AG09319 (cell line): ENCODE results near the gene CTNNA3.

Source experiments
- DNase-seq: peaks from one replicate; pipeline ENCODE4 v3.0.0-alpha.2; 2010; ENCODE audit warnings: low read depth; ENCODE audit errors: extremely low read depth
- TF ChIP-seq, protein P1 (sequence below): IDR thresholded peaks from 2 replicates; pipeline ENCODE4 v1.5.1; 2011; ENCODE audit warnings: low read depth, mild to moderate bottlenecking, inconsistent platforms, low read length, moderate library complexity

CTNNA3 gene

DNA sequence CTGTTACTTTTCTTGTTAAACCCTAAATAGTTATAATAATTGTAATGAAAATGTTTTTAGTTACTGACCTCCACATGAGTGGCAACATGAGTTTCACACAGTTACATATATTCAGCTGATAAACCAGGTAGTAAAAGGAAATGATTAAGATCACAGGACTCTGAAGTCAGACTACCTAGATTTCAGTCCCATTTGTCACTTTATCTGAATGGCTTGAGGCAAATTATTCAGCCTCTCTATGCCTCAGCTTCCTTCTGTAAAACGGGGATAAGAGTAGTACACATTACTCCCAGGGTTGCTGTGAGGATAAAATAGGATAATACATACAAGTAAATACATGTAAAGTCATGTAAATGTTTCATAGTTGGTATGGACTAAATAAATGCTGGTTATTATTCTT, 1024.4 kb downstream of the CTNNA3 start:
- DNase-seq = no peak

DNA sequence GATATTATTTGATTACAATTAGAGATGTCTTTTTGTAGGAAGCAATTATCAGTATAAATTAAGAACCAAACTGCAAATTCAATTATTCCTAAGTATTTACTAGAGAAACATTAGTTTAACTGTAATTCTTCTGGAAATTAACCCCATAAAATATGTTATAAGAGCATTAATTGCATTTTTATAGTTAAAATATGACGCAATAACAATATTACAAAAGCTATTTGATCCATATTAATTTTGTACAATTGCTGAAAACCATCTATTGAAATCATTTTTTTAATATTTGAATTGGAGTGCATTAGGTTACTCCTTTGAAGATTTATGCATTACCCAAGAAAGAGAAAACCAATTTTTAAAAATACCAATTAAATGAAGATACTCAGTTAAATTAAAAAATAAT, 1024.9 kb downstream of the CTNNA3 start:
- DNase-seq = no peak
- TF ChIP-seq, protein P1, sequence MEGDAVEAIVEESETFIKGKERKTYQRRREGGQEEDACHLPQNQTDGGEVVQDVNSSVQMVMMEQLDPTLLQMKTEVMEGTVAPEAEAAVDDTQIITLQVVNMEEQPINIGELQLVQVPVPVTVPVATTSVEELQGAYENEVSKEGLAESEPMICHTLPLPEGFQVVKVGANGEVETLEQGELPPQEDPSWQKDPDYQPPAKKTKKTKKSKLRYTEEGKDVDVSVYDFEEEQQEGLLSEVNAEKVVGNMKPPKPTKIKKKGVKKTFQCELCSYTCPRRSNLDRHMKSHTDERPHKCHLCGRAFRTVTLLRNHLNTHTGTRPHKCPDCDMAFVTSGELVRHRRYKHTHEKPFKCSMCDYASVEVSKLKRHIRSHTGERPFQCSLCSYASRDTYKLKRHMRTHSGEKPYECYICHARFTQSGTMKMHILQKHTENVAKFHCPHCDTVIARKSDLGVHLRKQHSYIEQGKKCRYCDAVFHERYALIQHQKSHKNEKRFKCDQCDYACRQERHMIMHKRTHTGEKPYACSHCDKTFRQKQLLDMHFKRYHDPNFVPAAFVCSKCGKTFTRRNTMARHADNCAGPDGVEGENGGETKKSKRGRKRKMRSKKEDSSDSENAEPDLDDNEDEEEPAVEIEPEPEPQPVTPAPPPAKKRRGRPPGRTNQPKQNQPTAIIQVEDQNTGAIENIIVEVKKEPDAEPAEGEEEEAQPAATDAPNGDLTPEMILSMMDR = no peak

More for the DNA sequence above, 1024.4 kb downstream of the CTNNA3 start:
- TF ChIP-seq, protein P1 = no peak

DNA sequence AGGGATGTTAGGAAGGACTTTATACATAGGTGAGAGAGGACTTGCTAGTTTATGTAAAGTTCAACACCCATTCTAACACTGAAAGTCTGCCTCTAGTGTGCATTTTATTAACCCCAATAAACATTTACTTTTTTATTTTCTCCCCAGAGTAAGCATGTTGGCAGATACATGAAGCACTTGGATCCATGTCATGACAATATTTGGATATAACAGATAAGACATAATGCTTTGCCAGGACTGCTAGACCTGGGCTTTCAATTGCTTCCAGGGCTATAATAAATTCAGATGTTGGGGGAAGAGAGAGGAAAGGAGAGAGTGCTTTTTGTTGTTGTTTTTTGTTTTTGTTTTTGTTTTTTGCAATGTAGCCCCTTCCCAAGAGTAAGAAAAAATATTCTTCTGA, 1039.5 kb downstream of the CTNNA3 start:
- TF ChIP-seq, protein P1 = no peak
- no peak for DNase-seq

DNA sequence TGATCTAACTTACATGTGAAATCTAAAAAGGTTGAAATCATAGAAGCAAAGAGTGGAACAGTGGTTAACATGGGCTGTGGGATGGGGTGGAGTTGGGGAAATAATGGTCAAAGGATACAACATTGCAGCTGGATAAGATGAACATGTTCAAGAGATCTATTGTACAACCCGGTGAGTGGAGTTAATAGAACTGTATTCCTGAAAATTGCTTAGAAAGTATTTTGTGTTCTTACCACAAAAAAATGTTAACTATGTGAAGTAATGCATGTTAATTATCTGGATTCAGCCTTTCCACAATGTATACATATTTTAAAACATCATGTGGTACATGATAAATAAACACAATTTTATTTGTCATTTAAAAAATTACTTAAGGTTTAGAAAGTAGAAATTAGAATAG, 1041.1 kb downstream of the CTNNA3 start:
- no peak for DNase-seq
- TF ChIP-seq, protein P1 = no peak

DNA sequence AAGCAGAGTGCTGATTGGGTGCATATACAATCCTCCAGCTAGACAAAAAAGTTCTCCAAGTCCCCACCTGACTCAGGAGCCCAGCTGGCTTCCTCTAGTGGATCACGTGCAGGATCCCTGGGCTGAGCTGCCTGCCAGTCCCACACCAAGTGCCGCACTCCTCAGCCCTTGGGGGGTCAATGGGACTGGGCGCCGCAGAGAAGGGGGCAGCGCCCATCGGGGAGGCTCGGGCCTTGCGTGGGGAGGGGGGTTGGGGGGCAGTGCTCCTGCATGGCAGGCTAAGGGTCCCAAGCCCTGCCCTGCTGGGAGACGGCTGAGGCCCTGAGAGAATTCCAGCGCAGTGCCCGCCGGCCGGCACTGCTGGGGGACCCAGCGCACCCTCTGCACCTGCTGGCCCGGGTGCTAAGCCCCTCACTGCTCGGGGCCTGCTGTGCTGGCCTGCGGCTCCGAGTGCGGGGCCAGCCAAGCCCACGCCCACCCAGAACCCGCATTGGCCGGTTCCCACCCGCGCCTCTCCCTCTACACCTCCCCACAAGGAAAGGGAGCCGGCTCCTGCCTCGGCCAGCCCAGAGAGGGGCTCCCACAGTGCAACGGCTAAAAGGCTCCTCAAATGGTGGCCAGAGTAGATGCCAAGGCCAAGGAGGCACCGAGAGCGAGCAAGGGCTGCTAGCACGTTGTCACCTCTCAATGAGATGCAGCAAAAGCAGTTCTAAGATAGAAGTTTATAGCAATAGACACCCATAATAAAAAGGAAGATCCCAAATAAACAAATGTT, 1044.5 kb downstream of the CTNNA3 start:
- TF ChIP-seq, protein P1 = no peak
- DNase-seq = no peak

DNA sequence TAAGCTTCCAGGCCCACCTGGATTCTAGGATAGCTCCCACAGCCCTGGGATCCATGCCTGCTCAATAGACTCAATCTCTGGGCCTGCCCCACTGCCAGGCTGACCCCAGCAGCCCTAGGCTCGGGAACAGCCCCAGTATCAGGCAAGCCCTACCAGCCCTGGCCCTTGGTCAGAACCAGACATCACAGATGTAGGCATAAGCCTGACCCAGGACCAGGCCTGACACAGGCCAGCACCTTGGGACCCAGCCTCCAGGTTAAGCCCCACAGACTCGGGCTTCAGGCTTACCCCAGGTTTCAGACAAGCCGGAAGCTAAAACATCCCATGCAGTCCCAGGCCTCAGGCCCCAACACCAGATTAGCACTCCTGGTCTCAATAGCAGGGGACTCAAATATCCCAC, 1046.4 kb downstream of the CTNNA3 start:
- no peak for DNase-seq
- TF ChIP-seq, protein P1 = no peak

DNA sequence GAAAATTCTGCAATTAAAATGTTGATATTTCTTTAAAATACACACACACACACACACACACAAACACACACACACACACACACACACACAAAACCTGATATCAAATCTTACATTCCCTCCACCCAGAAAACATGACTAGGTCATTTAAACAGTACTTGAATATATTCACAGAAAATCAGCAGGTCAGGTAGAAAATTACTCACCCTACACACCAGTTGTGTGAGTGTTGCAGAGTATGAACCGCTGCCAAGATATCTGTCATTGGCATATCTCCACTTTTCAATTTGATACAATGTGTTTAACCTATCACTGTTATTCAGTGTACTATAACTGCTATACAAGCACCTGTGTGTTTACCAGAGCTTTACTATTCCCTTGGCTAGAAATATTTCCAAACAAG, 1053.8 kb downstream of the CTNNA3 start:
- DNase-seq = no peak
- TF ChIP-seq, protein P1 = no peak
